Fibroblast of lung (primary cell): ENCODE results near the gene TRPV4.

ENCODE experiments used
- EZH2 ChIP-seq: IDR thresholded peaks from 2 replicates; pipeline ENCODE4 v1.5.1; 2012; ENCODE audit warnings: low read length, control low read depth, mild to moderate bottlenecking; ENCODE audit errors: missing control alignments
- TF ChIP-seq, protein P1 (sequence below), 2 donors: IDR thresholded peaks in 1 of 2; conservative IDR thresholded peaks in 1 of 2; 1 replicate in 1 of 2; 2 replicates in 1 of 2; pipeline ENCODE4 v1.5.1; 2011 to 2012; ENCODE audit warnings: low read length in 2 of 2, control low read depth in 1 of 2, inconsistent platforms in 1 of 2, low read depth in 1 of 2, mild to moderate bottlenecking in 1 of 2

DNA sequence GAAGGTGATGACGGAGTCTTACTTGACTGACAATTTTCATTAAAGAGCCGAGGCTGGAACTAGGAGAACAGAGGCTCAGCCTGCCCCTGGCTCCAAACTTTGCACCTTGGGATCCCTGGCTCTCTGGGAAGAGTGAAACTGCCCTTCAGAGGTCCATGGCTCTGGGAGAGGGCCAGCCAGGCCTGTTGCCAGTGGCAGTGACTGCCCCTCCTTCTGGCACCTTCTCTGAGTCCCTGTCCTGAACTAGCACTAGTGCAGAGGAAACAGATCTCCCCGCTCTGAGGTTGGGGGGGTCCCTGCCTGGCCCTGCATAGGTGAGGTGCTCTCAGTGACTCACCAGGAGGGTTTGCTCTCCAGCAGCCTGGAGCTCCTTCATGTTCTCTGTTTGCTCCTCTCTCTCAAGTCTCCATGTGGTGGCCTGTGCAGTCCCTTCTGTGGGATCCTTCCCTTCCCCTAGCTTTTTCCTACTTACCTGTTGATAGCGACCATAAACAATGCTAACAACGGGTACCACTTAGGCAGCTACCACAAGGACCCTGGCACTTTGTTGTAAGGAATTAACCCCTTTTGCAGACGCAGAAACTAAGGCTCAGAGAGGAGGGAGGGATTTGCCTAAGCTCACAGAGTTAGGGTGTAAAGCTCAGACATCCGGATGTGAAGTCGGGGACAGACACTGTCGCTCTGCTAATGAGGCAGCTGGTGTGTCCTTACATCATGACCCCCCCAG, 97.2 kb downstream of the TRPV4 start:
- TF ChIP-seq, protein P1, sequence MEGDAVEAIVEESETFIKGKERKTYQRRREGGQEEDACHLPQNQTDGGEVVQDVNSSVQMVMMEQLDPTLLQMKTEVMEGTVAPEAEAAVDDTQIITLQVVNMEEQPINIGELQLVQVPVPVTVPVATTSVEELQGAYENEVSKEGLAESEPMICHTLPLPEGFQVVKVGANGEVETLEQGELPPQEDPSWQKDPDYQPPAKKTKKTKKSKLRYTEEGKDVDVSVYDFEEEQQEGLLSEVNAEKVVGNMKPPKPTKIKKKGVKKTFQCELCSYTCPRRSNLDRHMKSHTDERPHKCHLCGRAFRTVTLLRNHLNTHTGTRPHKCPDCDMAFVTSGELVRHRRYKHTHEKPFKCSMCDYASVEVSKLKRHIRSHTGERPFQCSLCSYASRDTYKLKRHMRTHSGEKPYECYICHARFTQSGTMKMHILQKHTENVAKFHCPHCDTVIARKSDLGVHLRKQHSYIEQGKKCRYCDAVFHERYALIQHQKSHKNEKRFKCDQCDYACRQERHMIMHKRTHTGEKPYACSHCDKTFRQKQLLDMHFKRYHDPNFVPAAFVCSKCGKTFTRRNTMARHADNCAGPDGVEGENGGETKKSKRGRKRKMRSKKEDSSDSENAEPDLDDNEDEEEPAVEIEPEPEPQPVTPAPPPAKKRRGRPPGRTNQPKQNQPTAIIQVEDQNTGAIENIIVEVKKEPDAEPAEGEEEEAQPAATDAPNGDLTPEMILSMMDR (conservative IDR thresholded peaks at IDR 0.05 in 1 of 2, IDR thresholded peaks at IDR 0.05 in 1 of 2; ENCODE audit: low read depth in 1 of 2, low read length in 2 of 2) = no peak
- TF ChIP-seq EZH2 = no peak
